HepG2 (cell line): ENCODE results near the gene SP5. TPM values are rescaled to one million over a fixed set of nuclear protein-coding genes. Genes with fewer than 3 reads are reported as not detected.

Source experiments
- ARNT ChIP-seq: fragments of 450-650 bp; IDR thresholded peaks from 2 replicates; pipeline ENCODE4 v1.6.1; 2017
- CREBL2 ChIP-seq: sonication (generic); formaldehyde crosslinking; IDR thresholded peaks from 2 replicates; pipeline ENCODE4 v1.8.1; 2023; ENCODE audit warnings: missing genetic modification reagents, mild to moderate bottlenecking, borderline replicate concordance
- HNF4A ChIP-seq: sonication (generic); formaldehyde crosslinking; IDR thresholded peaks from 2 replicates; pipeline ENCODE4 v1.4.0; 2020; ENCODE audit warnings: missing genetic modification reagents
- MEIS2 ChIP-seq: sonication (generic); formaldehyde crosslinking; IDR thresholded peaks from 2 replicates; pipeline ENCODE4 v1.9.0; 2021; ENCODE audit warnings: mild to moderate bottlenecking, missing genetic modification reagents
- NKX3-1 ChIP-seq: sonication (generic); formaldehyde crosslinking; IDR thresholded peaks from 2 replicates; pipeline ENCODE4 v1.5.0; 2020; ENCODE audit warnings: missing genetic modification reagents
- POLR2A ChIP-seq, 2 experiments: IDR thresholded peaks; 2 replicates each; pipeline ENCODE4 v1.6.1; 2011; ENCODE audit warnings: low read depth in 2 of 2, low read length in 2 of 2, mild to moderate bottlenecking in 1 of 2, moderate library complexity in 1 of 2; ENCODE audit not compliant: insufficient read depth in 1 of 2
- SIX4 ChIP-seq: sonication (generic); formaldehyde crosslinking; IDR thresholded peaks from 2 replicates; pipeline ENCODE4 v1.4.0; 2020; ENCODE audit warnings: missing genetic modification reagents
- SOX6 ChIP-seq, 2 experiments: fragments of 450-650 bp in 1 of 2; sonication (generic) in 1 of 2; formaldehyde crosslinking in 1 of 2; IDR thresholded peaks; 2 replicates each; pipeline versions ENCODE4 v1.4.0 to v1.6.1; 2017 to 2020; ENCODE audit warnings: antibody characterized with exemption in 1 of 2, mild to moderate bottlenecking in 1 of 2, missing genetic modification reagents in 1 of 2
- STAG1 ChIP-seq: sonication (generic); formaldehyde crosslinking; IDR thresholded peaks from 2 replicates; pipeline ENCODE4 v1.4.0; 2020; ENCODE audit warnings: missing genetic modification reagents
- TBP ChIP-seq: sonication (generic); formaldehyde crosslinking; IDR thresholded peaks from 2 replicates; pipeline ENCODE4 v1.5.0; 2020; ENCODE audit warnings: missing genetic modification reagents
- U2AF1 ChIP-seq: fragments of 200-400 bp; formaldehyde crosslinking; optimal IDR thresholded peaks from 2 replicates; pipeline ENCODE3; 2017; ENCODE audit warnings: mild to moderate bottlenecking, low read depth, low read length
- ZBTB33 ChIP-seq: sonication (generic); formaldehyde crosslinking; IDR thresholded peaks from 2 replicates; pipeline ENCODE4 v1.4.0; 2020; ENCODE audit warnings: missing genetic modification reagents
- ZNF280D ChIP-seq: sonication (generic); formaldehyde crosslinking; IDR thresholded peaks from 2 replicates; pipeline ENCODE4 v1.5.1; 2020; ENCODE audit warnings: mild to moderate bottlenecking, missing genetic modification reagents
- ZNF567 ChIP-seq: sonication (generic); formaldehyde crosslinking; IDR thresholded peaks from 2 replicates; pipeline ENCODE4 v1.8.1; 2023; ENCODE audit warnings: mild to moderate bottlenecking, missing genetic modification reagents, borderline replicate concordance
- ZNF646 ChIP-seq: sonication (generic); formaldehyde crosslinking; IDR thresholded peaks from 2 replicates; pipeline ENCODE4 v1.9.0; 2021; ENCODE audit warnings: mild to moderate bottlenecking, missing genetic modification reagents
- ZSCAN22 ChIP-seq: sonication (generic); formaldehyde crosslinking; IDR thresholded peaks from 2 replicates; pipeline ENCODE4 v1.4.0; 2020; ENCODE audit warnings: mild to moderate bottlenecking, missing genetic modification reagents
- polyA plus RNA-seq, 8 experiments: library from polyadenylated mRNA; depleted of rRNA in 3 of 8; stranded (reverse) in 7 of 8; unstranded in 1 of 8; fragments of >200 nt; fragmentation: Illumina TruSeq in 4 of 8; extraction: Trizol in 4 of 8; gene quantifications; 2 replicates each; pipeline versions ENCODE4 v1.2.1 to v1.2.3, GENCODE V29; 2011 to 2016; ENCODE audit warnings: low read depth in 4 of 8, missing spikeins in 1 of 8, mixed read lengths in 1 of 8; ENCODE audit not compliant: insufficient read depth in 1 of 8
- total RNA-seq, 5 experiments: library from RNA; depleted of rRNA; stranded (reverse); fragments of >200 nt; fragmentation: Illumina TruSeq; extraction: Trizol; gene quantifications; 2 replicates each; pipeline ENCODE4 v1.2.3, GENCODE V29; 2016; ENCODE audit warnings: low read depth in 1 of 5
- TF ChIP-seq, protein P1 (sequence below): IDR thresholded peaks from 2 replicates; pipeline ENCODE4 v1.6.1; 2016

Gene SP5
- total and polyA plus RNA-seq, 2 of the 13 experiments (the other 11 are each of a cell fraction or from before 2014, with no cell fraction given) = 50.8 to 119 TPM

DNA sequence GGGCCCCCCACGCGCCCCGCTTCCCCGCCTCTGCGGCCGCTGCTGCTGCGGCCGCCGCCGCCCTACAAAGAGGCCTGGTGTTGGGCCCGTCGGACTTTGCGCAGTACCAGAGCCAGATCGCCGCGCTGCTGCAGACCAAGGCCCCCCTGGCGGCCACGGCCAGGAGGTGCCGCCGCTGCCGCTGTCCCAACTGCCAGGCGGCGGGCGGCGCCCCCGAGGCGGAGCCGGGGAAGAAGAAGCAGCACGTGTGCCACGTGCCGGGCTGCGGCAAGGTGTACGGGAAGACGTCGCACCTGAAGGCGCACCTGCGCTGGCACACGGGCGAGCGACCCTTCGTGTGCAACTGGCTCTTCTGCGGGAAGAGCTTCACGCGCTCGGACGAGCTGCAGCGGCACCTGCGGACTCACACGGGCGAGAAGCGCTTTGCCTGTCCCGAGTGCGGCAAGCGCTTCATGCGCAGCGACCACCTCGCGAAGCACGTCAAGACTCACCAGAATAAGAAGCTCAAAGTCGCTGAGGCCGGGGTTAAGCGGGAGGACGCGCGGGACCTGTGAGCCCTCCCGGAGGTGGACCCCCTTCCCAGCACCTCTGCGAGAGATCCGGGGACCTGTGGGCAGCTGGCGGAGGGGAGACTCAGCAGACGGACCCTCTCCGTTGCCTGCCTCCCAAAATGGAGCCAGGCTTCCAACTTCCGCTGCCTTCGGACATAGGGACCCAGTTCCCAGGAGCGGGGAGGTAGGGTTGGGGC lies 1.9 kb downstream of the SP5 start (continued):
- TF ChIP-seq, protein P1, sequence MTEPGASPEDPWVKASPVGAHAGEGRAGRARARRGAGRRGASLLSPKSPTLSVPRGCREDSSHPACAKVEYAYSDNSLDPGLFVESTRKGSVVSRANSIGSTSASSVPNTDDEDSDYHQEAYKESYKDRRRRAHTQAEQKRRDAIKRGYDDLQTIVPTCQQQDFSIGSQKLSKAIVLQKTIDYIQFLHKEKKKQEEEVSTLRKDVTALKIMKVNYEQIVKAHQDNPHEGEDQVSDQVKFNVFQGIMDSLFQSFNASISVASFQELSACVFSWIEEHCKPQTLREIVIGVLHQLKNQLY = peak; percentile 14; the same call in 1 of the 2 replicates
- TF ChIP-seq ARNT (no peak), MEIS2 (CRISPR knock-in tag) (peak; percentile 76; the same call in 1 of the 2 replicates), STAG1 (CRISPR knock-in tag) (peak; percentile 62), SOX6 (IDR thresholded peaks at IDR 0.05) (no peak), SOX6 (CRISPR knock-in tag; IDR thresholded peaks at IDR 0.05) (peak; percentile 77; the same call in 1 of the 2 replicates), ZNF646 (CRISPR knock-in tag) (no peak), TBP (no peak), ZNF567 (CRISPR knock-in tag) (peak; percentile 64; the same call in 1 of the 2 replicates), SIX4 (no peak), NKX3-1 (CRISPR knock-in tag) (peak; percentile 91), ZBTB33 (no peak), ZNF280D (CRISPR knock-in tag) (peak; percentile 82; the same call in 1 of the 2 replicates), U2AF1 (no peak), HNF4A (peak; percentile 71), ZSCAN22 (0 out of 2 replicates have a peak, but pooled peaks have one; percentile 72), POLR2A (IDR thresholded peaks at IDR 0.05; ENCODE audit: insufficient read depth in 1 of 2, low read depth in 2 of 2, low read length in 2 of 2) (peak in 1 of 2 experiments; percentile 45; a peak in 1 of 4 replicates), CREBL2 (0 out of 2 replicates have a peak, but pooled peaks have one; percentile 78)
